ENCODE results near the gene PSMD9.

The PSMD9 gene

DNA sequence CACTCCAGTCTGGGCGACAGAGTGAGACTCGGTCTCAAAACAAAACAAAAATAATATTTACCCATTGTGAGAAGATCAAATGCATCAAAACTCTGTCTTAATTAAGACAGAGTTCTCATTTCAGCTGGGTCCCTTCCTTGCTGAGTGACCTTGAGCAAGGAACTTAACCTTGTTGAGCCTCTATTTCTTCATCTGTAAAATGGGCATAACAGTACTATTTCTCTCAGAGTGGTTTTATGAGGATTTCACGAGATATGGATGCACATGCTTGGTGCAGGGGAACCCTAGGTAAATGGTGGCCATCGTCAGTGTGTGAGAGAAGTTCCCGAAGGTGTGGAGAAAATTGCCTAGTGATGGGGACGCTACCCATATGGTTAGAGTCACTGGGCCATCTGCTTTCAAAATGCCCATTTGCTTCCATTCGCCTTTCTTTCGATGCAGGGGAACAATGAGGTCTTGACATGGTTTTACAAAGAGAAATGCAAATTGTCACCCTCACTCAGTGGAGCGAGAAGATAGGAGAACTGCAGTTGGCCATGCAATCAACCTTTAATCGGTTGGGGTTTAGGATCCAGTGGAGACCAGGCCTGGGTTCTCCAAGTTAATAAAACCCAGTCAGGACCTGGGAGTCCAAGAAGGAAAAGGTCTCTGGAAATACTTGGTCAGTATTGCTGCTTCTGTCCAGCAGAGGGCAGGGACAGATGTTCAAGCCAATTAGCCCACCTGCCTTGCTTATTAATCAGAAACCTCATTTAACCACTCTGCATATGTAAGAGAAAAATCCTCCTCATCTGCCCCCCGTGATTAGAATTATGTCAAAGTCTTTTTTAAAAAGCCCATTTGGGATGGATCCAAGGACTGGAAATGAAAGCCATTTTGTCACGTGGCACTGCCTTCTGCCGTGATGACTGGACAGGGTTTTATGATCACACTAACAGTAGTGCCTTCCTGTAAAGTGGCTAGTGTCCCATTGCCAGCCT is 67.0 kb downstream of the PSMD9 start:
- no peak for DNase-seq (ENCODE audit: low read depth, low spot score)

DNA sequence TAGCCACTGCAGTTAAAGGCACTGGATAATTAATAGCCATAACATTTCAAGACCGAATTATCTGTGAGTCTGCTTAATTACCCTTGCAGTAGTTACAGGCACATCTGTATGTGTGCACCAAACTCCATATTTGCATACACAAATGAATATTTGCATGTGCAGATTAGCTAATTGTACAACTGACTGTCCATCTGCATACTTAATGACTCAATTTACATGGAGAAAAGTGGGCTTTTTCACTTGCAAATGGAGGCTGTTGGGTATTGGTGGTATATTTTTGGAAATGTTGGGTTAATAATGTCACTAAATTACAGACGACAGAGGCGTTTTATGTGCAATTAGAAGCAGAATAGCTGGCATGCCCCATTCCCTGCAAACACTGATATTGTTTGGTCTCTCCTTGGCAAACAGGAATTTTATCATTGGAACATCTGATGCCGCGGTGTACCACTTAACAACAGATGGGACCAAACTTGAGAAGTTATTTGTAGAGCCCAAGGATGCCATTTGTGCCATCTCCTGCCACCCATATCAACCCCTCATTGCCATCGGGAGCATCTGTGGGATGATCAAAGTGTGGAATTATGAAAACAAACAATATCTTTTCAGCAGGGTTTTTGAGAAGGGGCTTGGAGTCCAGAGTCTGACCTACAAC is 69.4 kb downstream of the PSMD9 start:
- DNase-seq (ENCODE audit: low read depth, low spot score) = no peak

DNA sequence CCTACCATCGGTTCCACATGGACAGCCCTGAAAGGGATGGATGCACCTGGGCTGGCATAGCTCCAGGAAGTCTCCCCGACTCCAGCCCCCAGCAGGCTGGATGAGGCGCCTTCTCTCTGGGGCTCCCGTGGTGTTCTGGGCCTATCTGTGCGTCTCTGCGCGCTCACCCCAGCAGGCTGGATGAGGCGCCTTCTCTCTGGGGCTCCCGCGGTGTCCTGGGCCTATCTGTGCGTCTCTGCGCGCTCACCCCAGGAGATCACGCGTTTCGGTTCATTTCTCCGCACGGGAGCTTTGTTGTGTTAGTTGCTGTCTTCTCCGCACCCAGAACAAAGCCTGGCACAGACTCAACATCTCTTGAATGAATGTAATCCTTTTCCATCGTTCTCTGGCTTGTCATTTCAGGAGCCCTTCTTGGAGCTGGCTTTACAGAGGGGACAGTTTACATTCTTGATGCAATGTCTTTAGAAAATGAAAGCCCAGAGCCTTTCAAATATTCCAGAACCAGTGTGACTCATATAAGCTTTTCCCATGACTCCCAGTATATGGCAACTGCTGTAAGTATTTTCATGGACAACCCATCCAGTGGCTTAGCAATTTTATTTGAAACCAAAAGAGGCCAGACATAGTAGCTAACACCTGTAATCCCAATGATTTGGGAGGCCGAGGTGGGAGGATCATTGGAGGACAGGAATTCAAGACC is 70.1 kb downstream of the PSMD9 start:
- no peak for DNase-seq (ENCODE audit: low read depth, low spot score)

DNA sequence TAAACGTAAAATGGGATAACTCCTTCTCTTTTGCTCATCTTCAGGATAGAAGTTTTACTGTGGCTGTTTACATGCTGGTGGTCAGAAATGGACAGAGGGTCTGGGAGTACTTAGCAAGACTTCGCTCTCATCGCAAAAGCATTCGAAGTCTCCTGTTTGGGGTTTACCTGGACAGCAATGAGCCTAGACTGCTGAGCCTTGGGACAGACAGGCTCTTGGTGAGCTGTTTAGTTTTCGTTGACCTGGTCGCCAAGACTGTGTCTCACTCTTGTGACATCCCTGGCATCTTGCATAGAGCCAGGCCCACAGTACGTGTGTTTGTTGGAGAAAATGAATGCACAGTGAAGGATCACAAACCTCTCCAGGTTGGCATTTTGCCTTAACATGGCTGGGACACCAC is 72.0 kb downstream of the PSMD9 start:
- DNase-seq (ENCODE audit: low read depth, low spot score) = no peak

DNA sequence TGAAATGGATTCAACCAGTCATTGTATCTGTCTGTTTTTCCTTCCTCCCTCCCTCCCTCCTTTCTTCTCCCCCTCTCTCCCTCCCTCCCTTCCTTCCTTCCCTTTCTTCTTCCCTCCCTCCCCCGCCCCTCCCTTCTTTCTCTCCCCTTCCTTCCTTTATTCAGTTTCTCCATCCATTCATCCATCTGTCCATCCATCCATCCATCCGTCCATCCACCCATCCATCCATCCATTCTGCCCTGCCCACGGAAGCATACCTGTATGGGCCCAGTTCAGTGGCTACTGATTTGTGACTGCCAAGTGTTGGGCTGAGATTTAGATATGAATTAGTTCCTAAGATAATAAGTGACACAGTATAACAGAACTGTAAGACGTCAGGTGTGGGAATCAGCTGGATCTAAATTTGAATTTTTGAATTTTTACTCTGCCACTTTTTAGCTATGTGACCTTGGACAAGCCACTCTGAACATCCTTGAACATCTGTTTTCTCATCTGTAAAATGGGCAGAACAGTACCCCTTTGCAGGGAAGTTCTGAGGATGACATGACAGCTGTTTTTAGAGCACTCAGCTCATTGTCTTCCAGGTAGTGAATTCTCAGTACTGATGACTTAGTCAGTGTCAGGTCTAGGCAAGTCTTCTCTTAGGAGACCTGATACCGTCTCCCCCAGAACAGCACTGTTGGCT is 72.7 kb downstream of the PSMD9 start:
- DNase-seq (ENCODE audit: low read depth, low spot score) = no peak

DNA sequence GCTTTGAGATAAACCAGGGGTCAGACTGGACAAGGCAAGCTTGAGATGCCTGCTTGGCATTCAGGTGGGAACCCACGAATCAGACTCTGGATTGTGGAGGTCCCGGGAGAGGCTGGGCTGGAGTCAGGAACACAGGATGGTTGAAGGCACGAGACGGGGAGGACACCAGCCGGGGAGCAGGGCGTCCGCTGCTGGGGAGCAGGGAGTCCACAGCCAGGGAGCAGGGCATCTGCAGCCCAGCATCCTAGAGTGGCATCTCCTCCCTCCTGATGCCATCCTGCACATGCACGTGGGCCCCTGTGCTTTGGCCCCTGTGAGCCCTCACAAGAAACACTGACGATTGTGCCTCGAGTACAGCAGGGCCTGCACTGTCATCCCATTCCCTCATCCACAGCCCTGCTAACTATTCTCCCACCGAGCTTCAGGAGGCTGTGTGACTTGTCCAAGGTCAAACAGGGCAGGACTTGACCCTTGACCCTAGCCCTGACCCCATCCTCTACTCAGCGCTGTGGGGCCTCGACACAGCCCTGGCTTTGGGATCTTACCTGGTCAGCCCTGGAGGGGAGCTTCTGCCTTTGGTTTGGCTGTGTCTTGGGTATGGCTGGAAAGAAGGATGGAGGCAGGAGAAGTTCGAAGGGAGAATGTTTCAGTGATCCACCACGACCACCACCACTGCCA is 74.9 kb downstream of the PSMD9 start:
- DNase-seq (ENCODE audit: low read depth, low spot score) = no peak

DNA sequence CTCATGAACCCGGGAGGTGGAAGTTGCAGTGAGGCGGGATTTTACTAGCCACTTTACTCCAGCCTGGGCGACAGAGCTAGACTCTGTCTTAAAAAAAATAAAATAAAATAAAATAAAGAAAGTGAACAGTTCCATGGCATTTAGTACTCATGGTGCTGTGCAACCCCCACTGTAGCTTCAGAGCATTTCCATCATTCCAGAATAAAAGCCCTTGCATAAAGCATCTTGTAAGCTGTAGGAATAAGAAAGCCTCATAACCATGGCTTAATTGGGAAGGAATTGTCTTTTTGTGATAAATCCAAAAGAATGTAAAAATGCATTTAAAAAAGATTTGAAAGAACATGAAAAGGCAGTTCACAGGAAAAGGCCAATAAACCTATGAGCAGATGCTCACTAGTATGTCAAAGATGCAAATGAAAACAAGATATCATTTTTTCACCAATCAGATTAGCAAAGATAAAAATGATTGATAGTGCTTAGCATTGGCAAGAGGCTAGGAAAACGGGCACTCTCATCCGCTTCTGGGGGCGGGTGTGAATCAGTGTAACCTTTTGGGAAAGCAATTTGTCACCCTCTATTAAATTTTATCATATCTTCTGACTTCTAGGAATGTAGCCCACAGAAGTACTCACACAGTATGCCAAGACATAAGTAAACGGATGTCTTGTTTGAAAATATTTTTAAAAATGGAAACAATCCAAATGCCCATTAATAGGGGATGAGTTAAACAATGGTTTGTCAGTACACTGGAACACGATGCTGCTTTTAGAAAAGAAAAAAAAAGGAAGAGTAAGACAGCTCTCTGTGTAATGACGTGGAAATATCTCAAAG is 76.4 kb downstream of the PSMD9 start:
- DNase-seq (ENCODE audit: low read depth, low spot score) = no peak

DNA sequence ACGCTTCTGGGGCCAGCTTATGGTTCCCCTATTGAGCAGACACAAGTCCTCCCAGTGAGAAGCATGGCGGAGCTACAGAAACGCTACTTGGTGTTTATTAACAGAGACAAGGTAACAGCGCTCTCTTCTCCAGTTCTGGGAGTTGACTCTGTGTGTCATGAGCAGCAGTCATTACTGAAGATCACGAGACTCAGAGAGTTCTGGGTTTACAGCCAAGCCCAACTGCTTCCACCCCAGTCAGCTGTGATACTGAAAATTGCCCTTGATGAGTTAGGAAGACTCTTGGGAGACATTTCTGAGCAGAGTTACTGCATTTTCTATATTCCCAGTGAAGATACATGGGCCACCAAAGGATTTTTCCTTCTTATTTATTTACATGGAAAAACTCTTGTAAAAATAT is 78.4 kb downstream of the PSMD9 start:
- DNase-seq (ENCODE audit: low read depth, low spot score) = no peak
